HepG2 (cell line): ENCODE data around the gene PLXNC1. TPM values are rescaled to one million over a fixed set of nuclear protein-coding genes. Genes with fewer than 3 reads are reported as not detected.

Experiments
- ARNT ChIP-seq: fragments of 450-650 bp; IDR thresholded peaks from 2 replicates; pipeline ENCODE4 v1.6.1; 2017
- ETV6 ChIP-seq: sonication (generic); formaldehyde crosslinking; conservative IDR thresholded peaks from 2 replicates; pipeline ENCODE4 v1.4.0; 2020; ENCODE audit warnings: missing genetic modification reagents
- GMEB2 ChIP-seq: IDR thresholded peaks from 2 replicates; pipeline ENCODE4 v1.6.1; 2016; ENCODE audit warnings: missing biosample characterization, missing genetic modification reagents, low read depth
- GZF1 ChIP-seq: sonication (generic); formaldehyde crosslinking; IDR thresholded peaks from 2 replicates; pipeline ENCODE4 v1.5.1; 2020; ENCODE audit warnings: mild to moderate bottlenecking, missing genetic modification reagents
- HOXA9 ChIP-seq: sonication (generic); formaldehyde crosslinking; IDR thresholded peaks from 2 replicates; pipeline ENCODE4 v1.8.1; 2022; ENCODE audit warnings: missing genetic modification reagents, mild to moderate bottlenecking, moderate library complexity, borderline replicate concordance
- MXD4 ChIP-seq: IDR thresholded peaks from 2 replicates; pipeline ENCODE4 v1.6.1; 2016; ENCODE audit warnings: mild to moderate bottlenecking, missing biosample characterization, missing genetic modification reagents
- NONO ChIP-seq, 2 experiments: fragments of 450-650 bp in 1 of 2; sonication (generic) in 1 of 2; formaldehyde crosslinking in 1 of 2; IDR thresholded peaks in 1 of 2; conservative IDR thresholded peaks in 1 of 2; 2 replicates each; pipeline versions ENCODE4 v1.6.1 to v1.8.0; 2017 to 2022; ENCODE audit warnings: mild to moderate bottlenecking in 1 of 2, missing genetic modification reagents in 1 of 2, moderate library complexity in 1 of 2
- NRL ChIP-seq: sonication (generic); formaldehyde crosslinking; IDR thresholded peaks from 2 replicates; pipeline ENCODE4 v1.5.0; 2020; ENCODE audit warnings: missing genetic modification reagents, mild to moderate bottlenecking, moderate library complexity, borderline replicate concordance
- PCBP2 ChIP-seq: fragments of 200-400 bp; formaldehyde crosslinking; optimal IDR thresholded peaks from 2 replicates; pipeline ENCODE3; 2018; ENCODE audit warnings: low read length, low read depth; ENCODE audit not compliant: poor library complexity, severe bottlenecking
- REXO4 ChIP-seq: sonication (generic); formaldehyde crosslinking; IDR thresholded peaks from 2 replicates; pipeline ENCODE4 v1.8.0; 2022; ENCODE audit warnings: missing genetic modification reagents, mild to moderate bottlenecking, borderline replicate concordance
- SMYD3 ChIP-seq: sonication (generic); formaldehyde crosslinking; IDR thresholded peaks from 2 replicates; pipeline ENCODE4 v1.8.1; 2023; ENCODE audit warnings: mild to moderate bottlenecking, missing genetic modification reagents
- TARDBP ChIP-seq: sonication (generic); formaldehyde crosslinking; IDR thresholded peaks from 2 replicates; pipeline ENCODE4 v1.8.0; 2022; ENCODE audit warnings: mild to moderate bottlenecking, missing genetic modification reagents
- ZBTB34 ChIP-seq: sonication (generic); formaldehyde crosslinking; IDR thresholded peaks from 2 replicates; pipeline ENCODE4 v1.8.0; 2022; ENCODE audit warnings: mild to moderate bottlenecking, missing genetic modification reagents
- ZFP36L2 ChIP-seq: sonication (generic); formaldehyde crosslinking; IDR thresholded peaks from 2 replicates; pipeline ENCODE4 v1.4.0; 2020; ENCODE audit warnings: missing genetic modification reagents
- ZNF280D ChIP-seq: sonication (generic); formaldehyde crosslinking; IDR thresholded peaks from 2 replicates; pipeline ENCODE4 v1.5.1; 2020; ENCODE audit warnings: mild to moderate bottlenecking, missing genetic modification reagents
- ZNF296 ChIP-seq: sonication (generic); formaldehyde crosslinking; conservative IDR thresholded peaks from 2 replicates; pipeline ENCODE4 v1.5.0; 2020; ENCODE audit warnings: mild to moderate bottlenecking, missing genetic modification reagents
- ZNF512 ChIP-seq: sonication (generic); formaldehyde crosslinking; IDR thresholded peaks from 2 replicates; pipeline ENCODE4 v1.4.0; 2020; ENCODE audit warnings: mild to moderate bottlenecking, missing genetic modification reagents
- polyA plus RNA-seq, 8 experiments: library from polyadenylated mRNA; depleted of rRNA in 3 of 8; stranded (reverse) in 7 of 8; unstranded in 1 of 8; fragments of >200 nt; fragmentation: Illumina TruSeq in 4 of 8; extraction: Trizol in 4 of 8; gene quantifications; 2 replicates each; pipeline versions ENCODE4 v1.2.1 to v1.2.3, GENCODE V29; 2011 to 2016; ENCODE audit warnings: low read depth in 4 of 8, missing spikeins in 1 of 8, mixed read lengths in 1 of 8; ENCODE audit not compliant: insufficient read depth in 1 of 8
- total RNA-seq, 5 experiments: library from RNA; depleted of rRNA; stranded (reverse); fragments of >200 nt; fragmentation: Illumina TruSeq; extraction: Trizol; gene quantifications; 2 replicates each; pipeline ENCODE4 v1.2.3, GENCODE V29; 2016; ENCODE audit warnings: low read depth in 1 of 5
- TF ChIP-seq, protein P1 (sequence below): sonication (generic); formaldehyde crosslinking; IDR thresholded peaks from 2 replicates; pipeline ENCODE4 v1.4.0; 2020; ENCODE audit warnings: missing genetic modification reagents

PLXNC1 gene
- total and polyA plus RNA-seq, 2 of the 13 experiments (the other 11 are each of a cell fraction or from before 2014, with no cell fraction given), result 6.6 to 11.2 TPM

GRCh38 chr12:94305130-94305957, 157.0 kb downstream of the PLXNC1 start (continued):
- TF ChIP-seq ZNF512 (CRISPR knock-in tag) (no peak), ETV6 (CRISPR knock-in tag) (no peak), MXD4 (CRISPR knock-in tag) (no peak), PCBP2 (no peak), TARDBP (CRISPR knock-in tag) (peak; percentile 53; the same call in 1 of the 2 replicates), ZBTB34 (CRISPR knock-in tag) (0 out of 2 replicates have a peak, but pooled peaks have one; percentile 36), ZNF296 (CRISPR knock-in tag) (no peak), REXO4 (CRISPR knock-in tag) (no peak), GZF1 (CRISPR knock-in tag) (no peak), NONO (IDR thresholded peaks at IDR 0.05) (no peak), NONO (CRISPR knock-in tag; conservative IDR thresholded peaks at IDR 0.05) (no peak), ARNT (no peak), HOXA9 (CRISPR knock-in tag) (no peak), NRL (CRISPR knock-in tag) (no peak), ZFP36L2 (no peak), ZNF280D (CRISPR knock-in tag) (0 out of 2 replicates have a peak, but pooled peaks have one; percentile 31), GMEB2 (CRISPR knock-in tag) (no peak), SMYD3 (CRISPR knock-in tag) (0 out of 2 replicates have a peak, but pooled peaks have one; percentile 20)
- TF ChIP-seq, protein P1, sequence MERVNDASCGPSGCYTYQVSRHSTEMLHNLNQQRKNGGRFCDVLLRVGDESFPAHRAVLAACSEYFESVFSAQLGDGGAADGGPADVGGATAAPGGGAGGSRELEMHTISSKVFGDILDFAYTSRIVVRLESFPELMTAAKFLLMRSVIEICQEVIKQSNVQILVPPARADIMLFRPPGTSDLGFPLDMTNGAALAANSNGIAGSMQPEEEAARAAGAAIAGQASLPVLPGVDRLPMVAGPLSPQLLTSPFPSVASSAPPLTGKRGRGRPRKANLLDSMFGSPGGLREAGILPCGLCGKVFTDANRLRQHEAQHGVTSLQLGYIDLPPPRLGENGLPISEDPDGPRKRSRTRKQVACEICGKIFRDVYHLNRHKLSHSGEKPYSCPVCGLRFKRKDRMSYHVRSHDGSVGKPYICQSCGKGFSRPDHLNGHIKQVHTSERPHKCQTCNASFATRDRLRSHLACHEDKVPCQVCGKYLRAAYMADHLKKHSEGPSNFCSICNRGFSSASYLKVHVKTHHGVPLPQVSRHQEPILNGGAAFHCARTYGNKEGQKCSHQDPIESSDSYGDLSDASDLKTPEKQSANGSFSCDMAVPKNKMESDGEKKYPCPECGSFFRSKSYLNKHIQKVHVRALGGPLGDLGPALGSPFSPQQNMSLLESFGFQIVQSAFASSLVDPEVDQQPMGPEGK, result peak; percentile 47
